Gastrocnemius medialis (tissue), 4 donors: ENCODE measurements around the gene DYNLT1. TPM values are rescaled to one million over a fixed set of nuclear protein-coding genes. Genes with fewer than 3 reads are reported as not detected.

ENCODE experiments used
- ATAC-seq, 2 donors: fragments of 150-250 bp; one replicate each; pipeline ENCODE4 v1.9.1; 2016
- DNase-seq, 2 donors: peaks; one replicate each; pipeline ENCODE4 v3.0.0-alpha.2; 2019
- H3K27ac ChIP-seq, 4 donors: fragments of 200-600 bp; sonication (generic); 1 replicate in 1 of 4; 2 replicates in 3 of 4; pipeline ENCODE4 v1.5.1; 2016 to 2018; ENCODE audit warnings: mild to moderate bottlenecking in 2 of 4, moderate library complexity in 1 of 4
- H3K27me3 ChIP-seq, 3 donors: fragments of 200-600 bp; sonication (generic) in 2 of 3; 1 replicate in 1 of 3; 2 replicates in 2 of 3; pipeline versions ENCODE4 v1.5.1 to v1.6.0; 2016 to 2019; ENCODE audit warnings: mild to moderate bottlenecking in 1 of 3, moderate library complexity in 1 of 3
- H3K36me3 ChIP-seq, 2 donors: fragments of 200-600 bp; sonication (generic) in 1 of 2; one replicate each; pipeline ENCODE4 v1.5.1; 2017 to 2018
- H3K4me1 ChIP-seq, 2 donors: fragments of 200-600 bp; sonication (generic) in 1 of 2; one replicate each; pipeline ENCODE4 v1.5.1; 2016 to 2017; ENCODE audit warnings: mild to moderate bottlenecking in 2 of 2
- H3K4me3 ChIP-seq, 4 donors: fragments of 200-600 bp; sonication (generic) in 3 of 4; 1 replicate in 1 of 4; 2 replicates in 3 of 4; pipeline ENCODE4 v1.5.1; 2016 to 2019; ENCODE audit warnings: mild to moderate bottlenecking in 2 of 4
- H3K9me3 ChIP-seq, 3 donors: fragments of 200-600 bp; sonication (generic) in 2 of 3; 1 replicate in 1 of 3; 2 replicates in 2 of 3; pipeline ENCODE4 v1.5.1; 2016 to 2019
- POLR2A ChIP-seq, 2 donors: fragments of 450-650 bp; IDR thresholded peaks; one replicate each; pipeline ENCODE4 v1.6.1; 2017; ENCODE audit warnings: antibody characterized with exemption in 2 of 2, mild to moderate bottlenecking in 2 of 2, moderate library complexity in 2 of 2
- in situ Hi-C, 4 donors: fragments of 200-750 bp; cut with MboI; loops; one replicate each; pipeline versions ENCODE4 v1.15.0 to v1.8.0; 2017; ENCODE audit warnings: low sequenced_read_pairs in 4 of 4
- intact Hi-C: fragments of 100-400 bp; cut with DNase I; formaldehyde crosslinking; loops from one replicate; pipeline ENCODE4 v1.15.1; 2023; ENCODE audit warnings: low total_unique reads
- total RNA-seq, 4 donors: library from RNA; depleted of rRNA; stranded (reverse); fragments of >200 nt; gene quantifications; one replicate each; pipeline versions ENCODE4 v1.1.0 to v1.2.3, GENCODE V29; 2016
- TF ChIP-seq, protein P1 (sequence below), 5 experiments: fragments of 450-650 bp in 3 of 5; fragments of 200-600 bp in 2 of 5; sonication (generic) in 2 of 5; IDR thresholded peaks in 4 of 5; conservative IDR thresholded peaks in 1 of 5; 1 replicate in 4 of 5; 2 replicates in 1 of 5; pipeline ENCODE4 v1.5.1; 2016 to 2019; ENCODE audit warnings: antibody characterized with exemption in 5 of 5, mild to moderate bottlenecking in 3 of 5, moderate library complexity in 3 of 5

Gene DYNLT1
- total RNA-seq, 4 donors from 2014 or later, result 62.8 to 94.7 (median 67.3) TPM

DNA sequence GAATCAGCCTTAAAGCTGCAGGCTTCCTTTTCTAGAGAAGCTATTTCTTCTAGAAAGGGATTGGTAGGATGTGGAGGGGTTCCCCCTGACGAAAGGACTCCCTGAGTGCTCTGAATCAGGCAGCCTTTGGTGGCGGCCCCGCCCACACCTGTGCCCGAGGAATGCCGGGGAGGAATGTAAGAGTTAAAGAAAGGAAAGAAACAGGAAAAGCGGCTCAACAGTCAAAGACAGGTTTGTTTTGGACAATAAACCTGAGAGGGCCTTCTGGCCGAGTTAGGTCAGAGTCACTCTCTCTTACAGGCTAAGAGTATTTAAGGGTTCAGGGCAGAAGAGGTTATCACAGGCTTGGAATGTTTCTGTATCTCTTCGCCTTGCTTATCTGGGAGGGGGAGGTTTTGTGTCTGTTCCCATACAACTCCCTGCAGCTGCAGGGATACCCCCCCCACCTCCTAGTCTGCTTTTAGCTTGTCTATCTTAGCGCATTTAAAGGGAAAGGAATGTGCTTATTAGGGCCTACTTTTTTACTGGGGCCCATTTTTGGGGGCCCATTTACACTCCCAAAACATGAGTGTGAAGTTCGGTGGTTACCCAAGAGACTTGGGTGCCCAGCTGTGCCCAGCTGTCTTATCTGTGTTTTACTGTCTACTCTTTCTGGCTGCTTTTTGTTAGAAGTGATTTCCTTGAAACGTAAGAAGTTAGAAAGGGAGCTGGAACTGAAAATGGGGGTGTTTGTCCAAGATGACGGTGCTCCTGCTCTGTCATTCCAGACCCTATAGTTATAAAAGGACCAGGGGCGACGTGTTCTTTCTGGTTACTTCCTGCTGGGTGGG lies 32.8 kb downstream of the DYNLT1 start:
- no peak for ATAC-seq
- intact Hi-C loops (no loop called here), in situ Hi-C loops (no loop called here)
- Histone ChIP-seq H3K4me3 (no peak overlapping the region), H3K36me3 (peaks cover 0 to 32% of the 10 kb centered on the region in 2 donors), H3K27me3 (no peaks in the 10 kb centered on the region), H3K27ac (no peak overlapping the region), H3K9me3 (no peaks in the 10 kb centered on the region), H3K4me1 (no peaks in the 10 kb centered on the region)
- DNase-seq, result no peak
- TF ChIP-seq POLR2A (IDR thresholded peaks at IDR 0.05), result no peak
- TF ChIP-seq, protein P1, sequence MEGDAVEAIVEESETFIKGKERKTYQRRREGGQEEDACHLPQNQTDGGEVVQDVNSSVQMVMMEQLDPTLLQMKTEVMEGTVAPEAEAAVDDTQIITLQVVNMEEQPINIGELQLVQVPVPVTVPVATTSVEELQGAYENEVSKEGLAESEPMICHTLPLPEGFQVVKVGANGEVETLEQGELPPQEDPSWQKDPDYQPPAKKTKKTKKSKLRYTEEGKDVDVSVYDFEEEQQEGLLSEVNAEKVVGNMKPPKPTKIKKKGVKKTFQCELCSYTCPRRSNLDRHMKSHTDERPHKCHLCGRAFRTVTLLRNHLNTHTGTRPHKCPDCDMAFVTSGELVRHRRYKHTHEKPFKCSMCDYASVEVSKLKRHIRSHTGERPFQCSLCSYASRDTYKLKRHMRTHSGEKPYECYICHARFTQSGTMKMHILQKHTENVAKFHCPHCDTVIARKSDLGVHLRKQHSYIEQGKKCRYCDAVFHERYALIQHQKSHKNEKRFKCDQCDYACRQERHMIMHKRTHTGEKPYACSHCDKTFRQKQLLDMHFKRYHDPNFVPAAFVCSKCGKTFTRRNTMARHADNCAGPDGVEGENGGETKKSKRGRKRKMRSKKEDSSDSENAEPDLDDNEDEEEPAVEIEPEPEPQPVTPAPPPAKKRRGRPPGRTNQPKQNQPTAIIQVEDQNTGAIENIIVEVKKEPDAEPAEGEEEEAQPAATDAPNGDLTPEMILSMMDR (IDR thresholded peaks at IDR 0.05 in 4 of 5, conservative IDR thresholded peaks at IDR 0.05 in 1 of 5), result no peak

DNA sequence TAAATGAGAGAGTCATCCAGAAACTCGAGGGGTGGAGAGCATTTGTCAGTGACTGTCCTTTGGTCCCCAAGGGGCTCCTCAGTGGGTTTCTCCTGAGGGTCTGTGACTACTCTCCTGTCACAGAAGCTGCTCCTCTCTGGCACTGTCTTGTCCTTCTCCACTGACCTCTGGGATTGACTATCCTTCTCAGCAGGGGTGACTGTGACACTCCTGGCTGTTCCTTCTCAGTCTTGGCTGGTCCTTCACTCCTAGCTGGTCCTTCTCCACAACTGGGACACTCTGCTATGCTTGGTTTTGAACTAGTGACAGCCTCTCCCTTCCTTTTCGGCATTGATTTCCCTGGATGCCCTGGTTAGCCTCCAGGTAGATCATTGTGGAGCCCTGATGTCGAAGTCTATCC lies 33.5 kb downstream of the DYNLT1 start:
- no peaks in the 10 kb centered on the region for H3K4me1 ChIP-seq
- H3K27me3 ChIP-seq, result no peaks in the 10 kb centered on the region
- H3K27ac ChIP-seq, result no peak overlapping the region
- intact Hi-C loops, result no loop called here
- TF ChIP-seq, protein P1 (IDR thresholded peaks at IDR 0.05 in 4 of 5, conservative IDR thresholded peaks at IDR 0.05 in 1 of 5), result no peak
- TF ChIP-seq POLR2A (IDR thresholded peaks at IDR 0.05), result no peak
- ATAC-seq (no peak), DNase-seq (no peak)
- no peaks in the 10 kb centered on the region for H3K9me3 ChIP-seq
- no peak overlapping the region for H3K4me3 ChIP-seq
- in situ Hi-C loops, result no loop called here
- peaks cover 0 to 39% of the 10 kb centered on the region in 2 donors for H3K36me3 ChIP-seq

DNA sequence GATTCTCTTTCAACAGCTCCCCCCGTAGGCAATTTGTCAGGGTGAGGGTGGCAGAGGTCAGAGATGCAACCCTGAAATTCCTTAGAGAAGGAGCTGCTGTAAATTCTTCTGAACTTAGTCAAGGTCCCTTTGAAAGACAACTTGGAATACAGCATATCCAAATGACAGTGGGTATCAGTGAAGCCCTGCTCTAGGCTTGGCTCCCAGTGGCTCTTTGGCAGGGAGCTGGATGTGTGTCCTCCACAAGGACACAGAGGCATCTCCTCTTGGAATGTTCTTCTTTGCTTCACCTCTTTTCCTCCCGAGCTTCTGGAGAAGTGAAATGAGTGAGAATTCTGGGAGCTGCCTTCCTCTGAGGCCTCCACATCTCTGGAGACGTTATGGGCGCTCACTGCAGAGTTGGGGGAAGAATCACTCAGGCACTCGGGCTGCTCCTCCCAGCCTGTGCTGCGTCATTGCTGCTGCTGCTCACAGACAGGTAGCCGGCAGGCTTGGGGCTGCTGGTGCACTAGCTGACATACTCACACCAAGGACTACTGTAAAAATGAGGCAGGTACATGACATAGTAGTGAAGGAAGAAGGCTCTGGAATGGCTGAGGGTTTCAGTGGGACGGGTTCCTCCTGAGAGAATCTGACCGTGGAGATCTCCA lies 34.1 kb downstream of the DYNLT1 start:
- TF ChIP-seq POLR2A (IDR thresholded peaks at IDR 0.05), result no peak
- TF ChIP-seq, protein P1 (IDR thresholded peaks at IDR 0.05 in 4 of 5, conservative IDR thresholded peaks at IDR 0.05 in 1 of 5), result no peak
- peaks cover 0 to 40% of the 10 kb centered on the region in 2 donors for H3K36me3 ChIP-seq
- in situ Hi-C loops, result no loop called here
- DNase-seq, result no peak
- H3K4me1 ChIP-seq, result no peaks in the 10 kb centered on the region
- intact Hi-C loops, result no loop called here
- no peaks in the 10 kb centered on the region for H3K9me3 ChIP-seq
- no peak overlapping the region for H3K4me3 ChIP-seq
- ATAC-seq, result no peak
- no peak overlapping the region for H3K27ac ChIP-seq
- no peaks in the 10 kb centered on the region for H3K27me3 ChIP-seq

DNA sequence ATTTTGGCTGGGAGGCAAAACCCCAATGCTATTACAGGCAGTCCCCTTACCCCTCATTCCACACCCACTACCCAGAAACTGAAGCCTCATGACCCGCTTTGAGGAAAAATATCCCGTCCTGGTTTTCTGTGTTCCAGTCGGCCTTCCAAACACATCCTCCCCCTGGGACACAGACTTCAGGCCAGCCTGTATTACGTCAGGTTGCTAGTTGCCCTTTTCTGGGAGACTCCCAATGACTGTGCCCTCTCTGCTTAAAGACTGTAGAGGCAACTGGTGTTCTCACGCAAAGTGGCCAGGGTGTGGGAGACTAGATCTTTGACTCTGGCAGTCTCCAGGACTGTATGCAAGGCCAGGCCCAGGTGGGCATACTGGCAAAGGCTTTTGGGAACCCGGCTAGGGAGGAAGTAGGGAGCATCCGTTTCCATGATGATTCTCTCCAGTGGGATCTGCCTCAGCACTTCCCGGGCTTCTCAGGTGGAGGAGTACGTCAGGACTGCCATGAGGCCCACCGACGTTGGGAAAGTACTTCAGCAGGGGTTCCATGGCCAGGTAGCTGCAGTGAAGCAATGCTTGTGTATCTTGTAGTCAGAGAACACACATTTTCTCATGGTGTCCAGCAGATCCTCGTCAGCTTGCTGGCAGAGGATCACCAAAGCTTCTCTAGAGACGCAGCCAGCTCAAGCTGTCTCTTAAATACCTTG lies 34.9 kb downstream of the DYNLT1 start:
- intact Hi-C loops (no loop called here), in situ Hi-C loops (loop anchor here in 2 of 4 donors (10.0 kb wide), 2 partner anchors 385 to 395 kb away; no protein-coding TSS in a partner anchor)
- ATAC-seq, result no peak
- no peaks in the 10 kb centered on the region for H3K9me3 ChIP-seq
- H3K27ac ChIP-seq, result no peak overlapping the region
- H3K36me3 ChIP-seq, result peaks cover 0 to 40% of the 10 kb centered on the region in 2 donors
- H3K4me3 ChIP-seq, result no peak overlapping the region
- no peaks in the 10 kb centered on the region for H3K4me1 ChIP-seq
- TF ChIP-seq, protein P1 (IDR thresholded peaks at IDR 0.05 in 4 of 5, conservative IDR thresholded peaks at IDR 0.05 in 1 of 5), result no peak
- no peak for TF ChIP-seq POLR2A (IDR thresholded peaks at IDR 0.05)
- no peak for DNase-seq
- H3K27me3 ChIP-seq, result no peaks in the 10 kb centered on the region
